Coronary artery (tissue), 2 donors: ENCODE data around the gene CTSZ.

Experiments used
- DNase-seq: peaks from one replicate; pipeline ENCODE4 v3.0.0-alpha.2; 2017; ENCODE audit warnings: low spot score
- H3K27ac ChIP-seq, 2 donors: fragments of 200-600 bp; sonication (generic); one replicate each; pipeline ENCODE4 v1.5.1; 2016 to 2019
- H3K4me3 ChIP-seq: fragments of 200-600 bp; sonication (generic); 2 replicates; pipeline ENCODE4 v1.5.1; 2016; ENCODE audit warnings: mild to moderate bottlenecking, moderate library complexity
- CTCF ChIP-seq: fragments of 200-600 bp; sonication (generic); IDR thresholded peaks from one replicate; pipeline ENCODE4 v1.5.1; 2019; ENCODE audit warnings: antibody characterized with exemption

The CTSZ gene

GRCh38 chr20:59002874-59003399, 4.1 kb downstream of the CTSZ start:
- DNase-seq = no peak
- no peak overlapping the region for H3K4me3 ChIP-seq
- no peak overlapping the region for H3K27ac ChIP-seq
- no peak for TF ChIP-seq CTCF

- TF ChIP-seq CTCF = no peak
- no peak overlapping the region for H3K27ac ChIP-seq
- no peak overlapping the region for H3K4me3 ChIP-seq
- no peak for DNase-seq
Observed at GRCh38 chr20:59002388-59002787, 4.7 kb downstream of the CTSZ start.

DNA sequence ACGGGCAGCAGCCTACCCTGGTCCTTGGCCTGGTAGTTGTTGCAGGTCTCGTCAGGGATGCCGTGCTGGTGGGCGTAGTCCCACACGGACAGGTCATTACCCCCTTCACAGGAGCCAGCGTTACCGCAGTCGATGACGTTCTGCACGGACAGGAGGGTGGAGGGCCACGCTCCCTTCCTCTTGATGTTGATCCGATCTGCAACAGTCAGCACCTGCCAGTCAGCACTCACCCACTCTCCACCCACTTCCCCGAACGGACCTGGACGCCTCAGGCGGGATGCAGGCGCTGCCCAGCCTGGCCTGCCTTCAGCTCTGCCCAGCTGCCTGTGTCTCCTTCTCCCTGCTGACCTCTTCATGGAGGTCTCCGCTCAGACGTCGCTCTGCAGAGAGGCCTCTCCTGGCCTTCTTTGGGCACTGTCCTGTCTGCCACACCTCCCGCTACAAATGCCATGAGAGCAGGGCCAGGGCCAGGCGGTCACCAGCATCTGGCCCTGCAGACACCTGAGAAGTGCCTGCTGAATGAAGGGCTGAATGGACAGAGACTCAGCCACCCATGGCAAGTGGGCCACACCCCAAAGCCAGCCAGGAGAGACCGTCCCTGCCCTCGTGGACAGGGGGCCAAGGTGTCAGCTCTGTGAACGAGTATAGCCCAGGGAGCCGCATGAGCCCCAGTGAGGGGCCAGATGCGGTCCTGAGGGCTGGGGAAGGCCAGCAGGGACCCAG, 5.4 kb downstream of the CTSZ start:
- no peak overlapping the region for H3K27ac ChIP-seq
- no peak for TF ChIP-seq CTCF
- no peak overlapping the region for H3K4me3 ChIP-seq
- no peak for DNase-seq

GRCh38 chr20:59001068-59001448, 6.0 kb downstream of the CTSZ start:
- TF ChIP-seq CTCF = no peak
- DNase-seq = no peak

DNA sequence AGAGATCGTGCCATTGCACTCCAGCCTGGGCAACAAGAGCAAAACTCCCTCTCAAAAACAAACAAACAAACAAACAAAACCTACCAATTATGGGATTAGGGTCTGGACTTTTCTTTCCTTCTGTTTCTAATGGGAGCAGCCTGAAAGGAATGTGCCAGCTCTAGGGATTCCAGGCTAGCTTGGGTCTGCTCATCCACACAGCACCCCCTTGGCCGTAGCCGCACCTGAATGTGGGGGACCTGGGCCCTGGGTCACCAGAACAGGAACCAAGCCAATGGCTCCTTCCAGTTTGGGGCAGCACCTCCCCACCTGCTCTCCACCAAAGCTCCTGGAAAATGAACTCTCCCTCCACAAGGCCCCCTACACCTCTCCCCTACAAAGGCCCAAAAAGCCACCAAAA, 6.7 kb downstream of the CTSZ start:
- Histone ChIP-seq H3K4me3 (no peak overlapping the region), H3K27ac (no peak overlapping the region)
- no peak for TF ChIP-seq CTCF
- DNase-seq = no peak

More at GRCh38 chr20:59001068-59001448, 6.0 kb downstream of the CTSZ start:
- Histone ChIP-seq H3K27ac (no peak overlapping the region), H3K4me3 (no peak overlapping the region)

DNA sequence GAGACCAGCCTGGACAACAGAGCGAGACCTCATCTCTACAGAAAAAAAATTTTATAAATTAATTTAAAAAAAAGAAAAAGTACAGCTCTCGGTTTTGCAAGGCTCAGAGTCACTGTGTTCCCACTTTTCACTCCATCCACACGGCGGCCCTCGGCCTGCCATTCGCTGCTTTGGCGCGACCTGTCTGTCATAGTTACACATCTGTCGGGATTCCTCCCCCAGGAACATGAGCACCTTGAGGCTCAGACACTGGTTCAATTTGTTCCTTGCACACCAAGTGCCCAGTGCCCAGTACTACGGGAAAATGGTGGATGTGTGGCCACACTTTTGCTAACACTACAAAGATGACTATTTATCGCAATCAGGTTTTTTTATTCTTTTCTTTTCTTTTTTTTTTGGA, 8.4 kb downstream of the CTSZ start:
- no peak for DNase-seq
- Histone ChIP-seq H3K27ac (no peak overlapping the region), H3K4me3 (no peak overlapping the region)
- TF ChIP-seq CTCF = no peak

- DNase-seq = no peak
- Histone ChIP-seq H3K27ac (no peak overlapping the region), H3K4me3 (no peak overlapping the region)
- no peak for TF ChIP-seq CTCF
Observed at GRCh38 chr20:58997141-58997770, 9.8 kb downstream of the CTSZ start.
